CD4-positive, alpha-beta T cell (primary cell): ENCODE measurements around the gene IL17RA. TPM values are rescaled to one million over a fixed set of nuclear protein-coding genes. Genes with fewer than 3 reads are reported as not detected.

Source experiments
- ATAC-seq: fragments of 200-7000 bp; cut with Tn5 transposase; one replicate; pipeline ENCODE4 v1.10.0; 2022; ENCODE audit warnings: mild to moderate bottlenecking; ENCODE audit not compliant: poor library complexity
- CTCF ChIA-PET: fragments of 350-600 bp; sonication (Branson Sonifier 250); formaldehyde crosslinking; loops from one replicate; lab custom pipeline; 2021; ENCODE audit warnings: antibody characterized with exemption, inconsistent platforms; lab: Charles Lee
- POLR2A ChIA-PET: fragments of 350-600 bp; sonication (Branson Sonifier 250); formaldehyde crosslinking; loops from one replicate; lab custom pipeline; 2021; ENCODE audit warnings: antibody characterized with exemption, inconsistent platforms; lab: Charles Lee
- DNase-seq, 14 experiments: peaks; one replicate each; pipeline ENCODE4 v3.0.0-alpha.2; 2013 to 2020; ENCODE audit warnings: mixed read lengths in 2 of 14
- H3K27ac ChIP-seq, 2 donors: one replicate each; pipeline versions ENCODE4 v1.5.1 to v1.7.0; 2013; ENCODE audit warnings: low read length in 2 of 2, low read depth in 1 of 2, mild to moderate bottlenecking in 1 of 2
- H3K27me3 ChIP-seq, 2 experiments: 1 replicate in 1 of 2; 2 replicates in 1 of 2; pipeline versions ENCODE4 v1.6.1 to v1.7.0; 2013; ENCODE audit warnings: low read length in 2 of 2, control low read depth in 1 of 2, mild to moderate bottlenecking in 1 of 2, moderate library complexity in 1 of 2; ENCODE audit not compliant: insufficient read depth in 2 of 2, control insufficient read depth in 1 of 2
- H3K36me3 ChIP-seq: one replicate; pipeline ENCODE4 v1.6.1; 2013; ENCODE audit warnings: low read length, control low read depth; ENCODE audit not compliant: insufficient read depth
- H3K4me1 ChIP-seq: one replicate; pipeline ENCODE4 v1.6.1; 2013; ENCODE audit warnings: low read length, control low read depth; ENCODE audit not compliant: insufficient read depth
- H3K4me3 ChIP-seq: one replicate; pipeline ENCODE4 v1.5.1; 2013; ENCODE audit warnings: mild to moderate bottlenecking, low read length, moderate library complexity
- H3K9me3 ChIP-seq, 2 experiments: 1 replicate in 1 of 2; 2 replicates in 1 of 2; pipeline versions ENCODE4 v1.6.1 to v1.7.0; 2013; ENCODE audit warnings: low read length in 2 of 2, mild to moderate bottlenecking in 2 of 2, control low read depth in 1 of 2, moderate library complexity in 1 of 2; ENCODE audit not compliant: control insufficient read depth in 1 of 2, insufficient read depth in 1 of 2
- H3K27ac Mint-ChIP-seq: one replicate; pipeline ENCODE4 v1.8.0; 2020; ENCODE audit warnings: mixed read lengths
- H3K27me3 Mint-ChIP-seq: one replicate; pipeline ENCODE4 v1.8.0; 2021; ENCODE audit warnings: mixed read lengths
- H3K36me3 Mint-ChIP-seq: one replicate; pipeline ENCODE4 v1.8.0; 2021; ENCODE audit warnings: low read depth, mixed read lengths
- H3K4me1 Mint-ChIP-seq: one replicate; pipeline ENCODE4 v1.8.0; 2021; ENCODE audit warnings: low read depth, mixed read lengths
- H3K4me3 Mint-ChIP-seq: one replicate; pipeline ENCODE4 v1.8.0; 2020; ENCODE audit warnings: mild to moderate bottlenecking, mixed read lengths
- H3K9me3 Mint-ChIP-seq: one replicate; pipeline ENCODE4 v1.8.0; 2020; ENCODE audit warnings: mixed read lengths
- CTCF ChIP-seq: fragments of 200-600 bp; IDR thresholded peaks from one replicate; pipeline ENCODE4 v1.8.0; 2022; ENCODE audit warnings: antibody characterized with exemption, mild to moderate bottlenecking
- intact Hi-C, 2 experiments: fragments of 100-400 bp; cut with DNase I in 1 of 2; cut with micrococcal nuclease in 1 of 2; formaldehyde crosslinking; loops; one replicate each; pipeline versions ENCODE4 v1.15.1 to v1.9.0; 2023 to 2025; cut with DNase I, micrococcal nuclease
- total RNA-seq, 174 experiments: library from RNA in 2 of 174; stranded (reverse) in 2 of 174; gene quantifications; one replicate each; pipeline ENCODE4 v1.2.3 and lab custom pipeline; 2021 to 2026

The IL17RA gene
- total RNA-seq, 2 experiments from 2014 or later: 23.2 to 24.3 TPM

GRCh38 chr22:17109113-17109865, 24.5 kb downstream of the IL17RA start:
- Histone ChIP-seq H3K27ac (no peak overlapping the region), H3K4me1 (peaks cover 41% of the 10 kb centered on the region), H3K27me3 (no peaks in the 10 kb centered on the region), H3K4me3 (no peak overlapping the region), H3K36me3 (peaks cover 53% of the 10 kb centered on the region), H3K9me3 (no peaks in the 10 kb centered on the region)
- peaks cover 64% of the 10 kb centered on the region for H3K36me3 Mint-ChIP-seq
- DNase-seq (no peak), ATAC-seq (no peak)
- no peak for TF ChIP-seq CTCF
- ChIA-PET POLR2A (no interaction called here), CTCF (no interaction called here)
- H3K27ac Mint-ChIP-seq: peak overlapping the region; percentile 80
- peaks cover 73% of the 10 kb centered on the region for H3K4me1 Mint-ChIP-seq
- intact Hi-C loops: no loop called here
- H3K9me3 Mint-ChIP-seq: no peaks in the 10 kb centered on the region
- H3K4me3 Mint-ChIP-seq: no peak overlapping the region
- H3K27me3 Mint-ChIP-seq: no peaks in the 10 kb centered on the region

GRCh38 chr22:17109976-17110375, 25.2 kb downstream of the IL17RA start:
- no peaks in the 10 kb centered on the region for H3K9me3 ChIP-seq
- H3K27me3 Mint-ChIP-seq: no peaks in the 10 kb centered on the region
- H3K4me3 Mint-ChIP-seq: no peak overlapping the region
- no peaks in the 10 kb centered on the region for H3K27me3 ChIP-seq
- ChIA-PET POLR2A (no interaction called here), CTCF (no interaction called here)
- H3K27ac Mint-ChIP-seq: peak overlapping the region; percentile 80
- peaks cover 46% of the 10 kb centered on the region for H3K36me3 ChIP-seq
- no peak for TF ChIP-seq CTCF
- no peak overlapping the region for H3K4me3 ChIP-seq
- peaks cover 58% of the 10 kb centered on the region for H3K36me3 Mint-ChIP-seq
- H3K4me1 ChIP-seq: peaks cover 43% of the 10 kb centered on the region
- no peaks in the 10 kb centered on the region for H3K9me3 Mint-ChIP-seq
- ATAC-seq (no peak), DNase-seq (no peak)
- H3K4me1 Mint-ChIP-seq: peaks cover 74% of the 10 kb centered on the region
- H3K27ac ChIP-seq: no peak overlapping the region
- intact Hi-C loops: no loop called here

GRCh38 chr22:17110791-17111550, 26.2 kb downstream of the IL17RA start:
- intact Hi-C loops: no loop called here
- H3K4me1 Mint-ChIP-seq: peaks cover 74% of the 10 kb centered on the region
- H3K4me3 Mint-ChIP-seq: no peak overlapping the region
- Histone ChIP-seq H3K27me3 (no peaks in the 10 kb centered on the region), H3K9me3 (no peaks in the 10 kb centered on the region), H3K4me1 (peaks cover 43% of the 10 kb centered on the region), H3K36me3 (peaks cover 36% of the 10 kb centered on the region), H3K27ac (no peak overlapping the region), H3K4me3 (no peak overlapping the region)
- no peak for TF ChIP-seq CTCF
- no peaks in the 10 kb centered on the region for H3K9me3 Mint-ChIP-seq
- H3K27me3 Mint-ChIP-seq: no peaks in the 10 kb centered on the region
- ATAC-seq: no peak
- no peak for DNase-seq
- ChIA-PET POLR2A (no interaction called here), CTCF (no interaction called here)
- H3K27ac Mint-ChIP-seq: peak overlapping the region; percentile 80
- H3K36me3 Mint-ChIP-seq: peaks cover 48% of the 10 kb centered on the region
